ENCODE results near the gene ARHGEF40.
"Not testable (repeated sequence)": the region's sequence is repeated elsewhere in the genome, so short reads cannot be mapped to it uniquely, and the experiment has no call there.

ARHGEF40 gene

GRCh38 chr14:21037156-21037555 is 32.9 kb upstream of the ARHGEF40 start:
- Mint-ChIP-seq H3K27ac (no peak overlapping the region), H3K27me3 (ENCODE audit: low read depth, poor library complexity) (peaks cover 19% of the 10 kb centered on the region), H3K9me3 (no peaks in the 10 kb centered on the region), H3K4me3 (no peak overlapping the region), H3K36me3 (ENCODE audit: low read depth) (no peaks in the 10 kb centered on the region), H3K4me1 (peaks cover 54% of the 10 kb centered on the region)
- no peak for DNase-seq
- TF ChIP-seq CTCF (IDR thresholded peaks at IDR 0.05): no peak

GRCh38 chr14:21038441-21039422 is 31.4 kb upstream of the ARHGEF40 start:
- peaks cover 61% of the 10 kb centered on the region for H3K4me1 Mint-ChIP-seq

GRCh38 chr14:21039585-21040369 is 30.3 kb upstream of the ARHGEF40 start:
- peak overlapping the region; percentile 75 for H3K27ac Mint-ChIP-seq
- DNase-seq: peak; percentile 30
- peaks cover 21% of the 10 kb centered on the region for H3K27me3 Mint-ChIP-seq (ENCODE audit: low read depth, poor library complexity)
- H3K4me1 Mint-ChIP-seq: peaks cover 71% of the 10 kb centered on the region
- TF ChIP-seq CTCF (IDR thresholded peaks at IDR 0.05): peak; percentile 48
- H3K4me3 Mint-ChIP-seq: peak overlapping the region; percentile 33
- no peaks in the 10 kb centered on the region for H3K36me3 Mint-ChIP-seq (ENCODE audit: low read depth)
- no peaks in the 10 kb centered on the region for H3K9me3 Mint-ChIP-seq

More at GRCh38 chr14:21038441-21039422, 31.4 kb upstream of the ARHGEF40 start:
- DNase-seq: no peak
- no peak for TF ChIP-seq CTCF (IDR thresholded peaks at IDR 0.05)
- H3K27me3 Mint-ChIP-seq (ENCODE audit: low read depth, poor library complexity): peaks cover 19% of the 10 kb centered on the region
- H3K27ac Mint-ChIP-seq: peak overlapping the region; percentile 75
- no peak overlapping the region for H3K4me3 Mint-ChIP-seq
- no peaks in the 10 kb centered on the region for H3K9me3 Mint-ChIP-seq
- H3K36me3 Mint-ChIP-seq (ENCODE audit: low read depth): no peaks in the 10 kb centered on the region

- no peak for TF ChIP-seq CTCF (IDR thresholded peaks at IDR 0.05)
- no peaks in the 10 kb centered on the region for H3K36me3 Mint-ChIP-seq (ENCODE audit: low read depth)
- H3K9me3 Mint-ChIP-seq: no peaks in the 10 kb centered on the region
- DNase-seq: no peak
- peaks cover 21% of the 10 kb centered on the region for H3K27me3 Mint-ChIP-seq (ENCODE audit: low read depth, poor library complexity)
- no peak overlapping the region for H3K27ac Mint-ChIP-seq
- H3K4me1 Mint-ChIP-seq: peaks cover 73% of the 10 kb centered on the region
- peak overlapping the region; percentile 33 for H3K4me3 Mint-ChIP-seq
These were observed 29.7 kb upstream of the ARHGEF40 start for GRCh38 chr14:21040370-21040925.

- H3K36me3 Mint-ChIP-seq (ENCODE audit: low read depth); H3K27ac Mint-ChIP-seq; H3K4me3 Mint-ChIP-seq; H3K9me3 Mint-ChIP-seq; DNase-seq: not testable (repeated sequence)
- H3K27me3 Mint-ChIP-seq (ENCODE audit: low read depth, poor library complexity): peaks cover 21% of the 10 kb centered on the region
- peaks cover 71% of the 10 kb centered on the region for H3K4me1 Mint-ChIP-seq
These were observed 29.2 kb upstream of the ARHGEF40 start for GRCh38 chr14:21040941-21041340.

All from nephron progenitor cell (in vitro differentiated cells).